Caco-2 (cell line): ENCODE measurements around the gene TRIM54. TPM values are rescaled to one million over a fixed set of nuclear protein-coding genes. Genes with fewer than 3 reads are reported as not detected.

Experiments used
- BruUV-seq: library from RNA; stranded (reverse); fragments of 400-500 nt; replicated peaks from 2 replicates; lab custom pipeline; 2021; lab: Mats Ljungman, UMichigan
- CTCF ChIA-PET: fragments of 300-600 bp; sonication (Branson Sonifier 250); formaldehyde crosslinking; loops from one replicate; lab custom pipeline; 2022; ENCODE audit warnings: antibody characterized with exemption; lab: Charles Lee
- POLR2A ChIA-PET: fragments of 300-600 bp; sonication (Branson Sonifier 250); formaldehyde crosslinking; loops from one replicate; lab custom pipeline; 2022; ENCODE audit warnings: antibody characterized with exemption; lab: Charles Lee
- DNase-seq, 2 experiments: peaks; one replicate each; pipeline versions ENCODE4 v3.0.0 to v3.0.0-alpha.2; 2020 to 2022
- H3K27me3 ChIP-seq: replicated peaks from 2 replicates; pipeline ENCODE4 v1.6.0; 2011; ENCODE audit warnings: low read length; ENCODE audit not compliant: control insufficient read depth, insufficient read depth
- H3K36me3 ChIP-seq: 2 replicates; pipeline ENCODE4 v1.5.1; 2011; ENCODE audit warnings: low read length; ENCODE audit not compliant: control insufficient read depth, insufficient read depth
- H3K4me1 ChIP-seq: fragments of 250-450 bp; sonication (Bioruptor Pico); 2 replicates; pipeline ENCODE4 v1.5.1; 2020; ENCODE audit warnings: mild to moderate bottlenecking
- H3K4me3 ChIP-seq: 2 replicates; pipeline ENCODE4 v1.5.1; 2011; ENCODE audit warnings: low read depth, mild to moderate bottlenecking, control low read depth, low read length
- H3K9me3 ChIP-seq: fragments of 250-450 bp; sonication (Bioruptor Pico); 2 replicates; pipeline ENCODE4 v1.5.1; 2020; ENCODE audit warnings: mild to moderate bottlenecking, moderate library complexity
- H3K27ac Mint-ChIP-seq: one replicate; pipeline ENCODE4 v1.8.0; 2022; ENCODE audit warnings: mixed read lengths; ENCODE audit not compliant: unreplicated experiment
- H3K27me3 Mint-ChIP-seq: one replicate; pipeline ENCODE4 v1.8.0; 2022; ENCODE audit warnings: mixed read lengths; ENCODE audit not compliant: insufficient read depth, unreplicated experiment
- H3K36me3 Mint-ChIP-seq: one replicate; pipeline ENCODE4 v1.8.0; 2022; ENCODE audit warnings: mild to moderate bottlenecking, mixed read lengths; ENCODE audit not compliant: insufficient read depth, unreplicated experiment
- H3K4me1 Mint-ChIP-seq: one replicate; pipeline ENCODE4 v1.8.0; 2022; ENCODE audit warnings: low read depth, mixed read lengths; ENCODE audit not compliant: unreplicated experiment
- H3K4me3 Mint-ChIP-seq: one replicate; pipeline ENCODE4 v1.8.0; 2022; ENCODE audit warnings: mild to moderate bottlenecking, moderate library complexity, mixed read lengths; ENCODE audit not compliant: unreplicated experiment
- H3K9me3 Mint-ChIP-seq: one replicate; pipeline ENCODE4 v1.8.0; 2022; ENCODE audit warnings: mixed read lengths; ENCODE audit not compliant: unreplicated experiment
- intact Hi-C: fragments of 100-400 bp; cut with micrococcal nuclease; formaldehyde crosslinking; loops from one replicate; pipeline ENCODE4 v1.10.0; 2022; ENCODE audit not compliant: unreplicated experiment
- total RNA-seq: library from RNA; stranded (reverse); gene quantifications from 2 replicates; pipeline ENCODE4 v1.2.3, GENCODE V29; 2022
- TF ChIP-seq, protein P1 (sequence below), 2 experiments: fragments of 200-600 bp in 1 of 2; IDR thresholded peaks; 1 replicate in 1 of 2; 2 replicates in 1 of 2; pipeline versions ENCODE4 v1.5.1 to v1.8.0; 2011 to 2022; ENCODE audit warnings: antibody characterized with exemption in 1 of 2, control low read depth in 1 of 2, inconsistent platforms in 1 of 2, low read depth in 1 of 2, low read length in 1 of 2, mild to moderate bottlenecking in 1 of 2, moderate library complexity in 1 of 2; ENCODE audit not compliant: insufficient read depth in 1 of 2, severe bottlenecking in 1 of 2, unreplicated experiment in 1 of 2

The TRIM54 gene
- total RNA-seq, 1 experiment from 2014 or later, result 0.25 TPM

DNA sequence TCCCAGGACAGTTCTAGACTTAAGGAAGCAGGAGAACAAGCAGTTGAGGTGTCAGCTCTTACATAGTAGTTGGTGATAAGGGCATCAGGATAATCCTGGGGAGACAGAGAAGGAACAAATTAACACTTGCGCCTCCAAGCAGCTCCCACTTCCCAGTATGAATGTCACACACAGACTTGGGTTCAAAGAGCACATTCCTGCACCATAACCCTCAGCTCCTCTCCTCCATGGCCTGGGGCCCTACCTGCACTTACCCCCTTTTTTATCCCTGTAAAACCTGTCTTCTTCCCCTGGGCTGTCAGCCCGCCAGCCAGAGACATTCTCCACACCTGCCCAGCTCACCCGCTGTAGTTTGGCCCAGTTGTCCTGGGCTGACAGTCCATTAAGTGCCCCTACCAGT lies 29.9 kb downstream of the TRIM54 start:
- H3K4me3 ChIP-seq, result no peak overlapping the region
- H3K27me3 Mint-ChIP-seq, result no peaks in the 10 kb centered on the region
- CTCF ChIA-PET, result interaction anchor here (0.6 to 2.0 kb wide), 3 partner anchors 9 to 65 kb away, joined by 3 to 9 read pairs (median 7); no protein-coding TSS in a partner anchor

DNA sequence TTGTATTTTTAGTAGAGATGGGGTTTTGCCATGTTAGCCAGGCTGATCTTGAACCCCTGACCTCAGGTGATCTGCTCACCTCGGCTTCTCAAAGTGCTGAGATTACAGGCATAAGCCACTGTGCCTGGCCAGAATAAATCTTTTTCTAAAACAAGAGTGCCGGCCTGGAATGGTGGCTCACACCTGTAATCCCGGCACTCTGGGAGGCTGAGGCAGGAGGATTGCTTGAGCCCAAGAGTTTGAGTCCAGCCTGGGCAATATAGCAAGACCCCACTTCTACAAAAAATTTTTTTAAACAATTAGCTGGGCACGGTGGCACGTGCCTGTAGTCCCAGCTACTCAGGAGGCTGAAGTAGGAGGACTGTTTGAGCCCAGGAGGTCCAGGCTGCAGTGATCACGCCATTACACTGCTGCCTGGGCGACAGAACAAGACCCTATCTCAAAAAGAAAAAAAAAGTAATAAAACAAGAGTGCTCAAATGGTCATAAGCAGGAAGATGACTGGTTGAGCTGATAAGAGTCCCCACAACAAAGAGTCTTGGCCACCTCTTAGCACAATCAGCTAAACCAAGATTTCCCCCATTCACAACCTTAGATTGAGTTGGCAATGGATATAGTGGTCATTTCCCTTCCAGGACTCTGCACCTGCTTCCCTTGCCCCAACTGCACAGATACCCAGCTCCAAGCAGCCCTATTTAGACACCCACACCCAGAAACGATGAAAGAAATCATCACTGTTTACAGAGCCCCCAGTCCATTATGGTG lies 31.8 kb downstream of the TRIM54 start:
- TF ChIP-seq, protein P1, sequence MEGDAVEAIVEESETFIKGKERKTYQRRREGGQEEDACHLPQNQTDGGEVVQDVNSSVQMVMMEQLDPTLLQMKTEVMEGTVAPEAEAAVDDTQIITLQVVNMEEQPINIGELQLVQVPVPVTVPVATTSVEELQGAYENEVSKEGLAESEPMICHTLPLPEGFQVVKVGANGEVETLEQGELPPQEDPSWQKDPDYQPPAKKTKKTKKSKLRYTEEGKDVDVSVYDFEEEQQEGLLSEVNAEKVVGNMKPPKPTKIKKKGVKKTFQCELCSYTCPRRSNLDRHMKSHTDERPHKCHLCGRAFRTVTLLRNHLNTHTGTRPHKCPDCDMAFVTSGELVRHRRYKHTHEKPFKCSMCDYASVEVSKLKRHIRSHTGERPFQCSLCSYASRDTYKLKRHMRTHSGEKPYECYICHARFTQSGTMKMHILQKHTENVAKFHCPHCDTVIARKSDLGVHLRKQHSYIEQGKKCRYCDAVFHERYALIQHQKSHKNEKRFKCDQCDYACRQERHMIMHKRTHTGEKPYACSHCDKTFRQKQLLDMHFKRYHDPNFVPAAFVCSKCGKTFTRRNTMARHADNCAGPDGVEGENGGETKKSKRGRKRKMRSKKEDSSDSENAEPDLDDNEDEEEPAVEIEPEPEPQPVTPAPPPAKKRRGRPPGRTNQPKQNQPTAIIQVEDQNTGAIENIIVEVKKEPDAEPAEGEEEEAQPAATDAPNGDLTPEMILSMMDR (IDR thresholded peaks at IDR 0.05; ENCODE audit: insufficient read depth in 1 of 2, low read depth in 1 of 2, low read length in 1 of 2, severe bottlenecking in 1 of 2, unreplicated experiment in 1 of 2), result no peak
- ChIA-PET POLR2A (no interaction called here), CTCF (no interaction called here)
- intact Hi-C loops, result no loop called here
- BruUV-seq, result no TSS peak
- H3K9me3 Mint-ChIP-seq, result no peaks in the 10 kb centered on the region
- H3K36me3 Mint-ChIP-seq, result peaks cover 7% of the 10 kb centered on the region
- Histone ChIP-seq H3K27me3 (no peaks in the 10 kb centered on the region; the same call in 1 of the 2 replicates), H3K36me3 (no peaks in the 10 kb centered on the region), H3K9me3 (no peaks in the 10 kb centered on the region), H3K4me3 (no peak overlapping the region), H3K4me1 (peaks cover 16% of the 10 kb centered on the region)
- no peak for DNase-seq
- no peak overlapping the region for H3K27ac Mint-ChIP-seq
- no peak overlapping the region for H3K4me3 Mint-ChIP-seq
- H3K27me3 Mint-ChIP-seq, result no peaks in the 10 kb centered on the region
- peaks cover 11% of the 10 kb centered on the region for H3K4me1 Mint-ChIP-seq

More for the DNA sequence above, 29.9 kb downstream of the TRIM54 start:
- Mint-ChIP-seq H3K4me1 (peaks cover 11% of the 10 kb centered on the region), H3K27ac (no peak overlapping the region), H3K9me3 (no peaks in the 10 kb centered on the region), H3K36me3 (peaks cover 7% of the 10 kb centered on the region), H3K4me3 (no peak overlapping the region)
- Histone ChIP-seq H3K36me3 (no peaks in the 10 kb centered on the region), H3K27me3 (no peaks in the 10 kb centered on the region; the same call in 1 of the 2 replicates), H3K4me1 (peaks cover 16% of the 10 kb centered on the region), H3K9me3 (no peaks in the 10 kb centered on the region)
- DNase-seq, result peak in 1 of 2 experiments; percentile 36
- intact Hi-C loops, result no loop called here
- POLR2A ChIA-PET, result no interaction called here
- no TSS peak for BruUV-seq
- TF ChIP-seq, protein P1 (IDR thresholded peaks at IDR 0.05; ENCODE audit: insufficient read depth in 1 of 2, low read depth in 1 of 2, low read length in 1 of 2, severe bottlenecking in 1 of 2, unreplicated experiment in 1 of 2), result no peak

DNA sequence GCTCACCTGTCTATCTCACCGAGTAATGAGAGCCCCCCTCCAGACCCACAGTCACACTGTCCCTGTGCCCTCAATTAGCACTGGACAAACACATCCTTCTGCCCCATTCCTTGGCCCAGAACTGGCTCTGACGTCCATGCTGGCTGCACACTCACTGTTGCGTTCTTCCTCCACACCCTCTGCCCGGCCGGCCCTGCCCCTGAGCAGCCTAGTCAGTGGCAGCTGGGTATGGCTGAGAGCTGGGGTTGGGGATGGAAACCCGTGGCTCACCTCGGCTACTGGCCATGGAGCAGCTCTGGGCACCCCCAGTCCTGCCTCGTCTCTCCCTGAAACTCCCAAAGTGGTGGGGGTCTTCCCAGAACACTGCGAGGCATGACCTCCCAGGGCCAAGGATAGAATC lies 32.5 kb downstream of the TRIM54 start:
- no peak overlapping the region for H3K4me3 ChIP-seq
- CTCF ChIA-PET, result no interaction called here
- Mint-ChIP-seq H3K27me3 (no peaks in the 10 kb centered on the region), H3K4me3 (no peak overlapping the region), H3K36me3 (peaks cover 4% of the 10 kb centered on the region), H3K4me1 (peaks cover 11% of the 10 kb centered on the region), H3K27ac (no peak overlapping the region), H3K9me3 (no peaks in the 10 kb centered on the region)
- no peaks in the 10 kb centered on the region for H3K9me3 ChIP-seq
- no peak for DNase-seq
- intact Hi-C loops, result no loop called here
- TF ChIP-seq, protein P1 (IDR thresholded peaks at IDR 0.05; ENCODE audit: insufficient read depth in 1 of 2, low read depth in 1 of 2, low read length in 1 of 2, severe bottlenecking in 1 of 2, unreplicated experiment in 1 of 2), result no peak
- BruUV-seq, result no TSS peak
- H3K27me3 ChIP-seq, result no peaks in the 10 kb centered on the region; the same call in 1 of the 2 replicates
- H3K4me1 ChIP-seq, result peaks cover 16% of the 10 kb centered on the region
- POLR2A ChIA-PET, result no interaction called here
- H3K36me3 ChIP-seq, result no peaks in the 10 kb centered on the region
